PC-3 (cell line): Measurements from ENCODE around the gene PPFIBP2. TPM values are rescaled to one million over a fixed set of nuclear protein-coding genes. Genes with fewer than 3 reads are reported as not detected.
A peak's percentile ranks its signal among the peaks of the same experiment; 100 is the strongest.

ENCODE experiments used
- ATAC-seq: fragments of 200-7000 bp; cut with Tn5 transposase; 2 replicates; pipeline ENCODE4 v1.9.1; 2020; ENCODE audit warnings: mild to moderate bottlenecking, moderate library complexity
- BruUV-seq: library from RNA; stranded (reverse); fragments of 400-500 nt; replicated peaks from 2 replicates; lab custom pipeline; 2021; lab: Mats Ljungman, UMichigan
- CTCF ChIA-PET: fragments of 300-600 bp; sonication (Branson Sonifier 250); formaldehyde crosslinking; loops from one replicate; lab custom pipeline; 2022; ENCODE audit warnings: antibody characterized with exemption; lab: Charles Lee
- POLR2A ChIA-PET: fragments of 300-600 bp; sonication (Branson Sonifier 250); formaldehyde crosslinking; loops from one replicate; lab custom pipeline; 2022; ENCODE audit warnings: antibody characterized with exemption; ENCODE audit not compliant: unreplicated experiment; lab: Charles Lee
- DNase-seq: peaks from one replicate; pipeline ENCODE4 v3.0.0-alpha.2; 2015
- H2AFZ ChIP-seq: fragments of 300-600 bp; sonication (generic); 2 replicates; pipeline ENCODE4 v1.6.0; 2016; ENCODE audit warnings: antibody characterized with exemption, low read length
- H3F3A ChIP-seq: fragments of 300-600 bp; sonication (generic); one replicate; pipeline ENCODE4 v1.6.0; 2017; ENCODE audit warnings: antibody characterized with exemption, low read length, control low read depth, mild to moderate bottlenecking; ENCODE audit not compliant: unreplicated experiment
- H3K27ac ChIP-seq: fragments of 300-600 bp; sonication (generic); 2 replicates; pipeline ENCODE4 v1.5.1; 2016; ENCODE audit warnings: mild to moderate bottlenecking, low read length
- H3K27me3 ChIP-seq: fragments of 300-600 bp; sonication (generic); 2 replicates; pipeline ENCODE4 v1.6.1; 2016; ENCODE audit warnings: low read length, mixed read lengths
- H3K36me3 ChIP-seq: fragments of 300-600 bp; sonication (generic); 2 replicates; pipeline ENCODE4 v1.6.1; 2016; ENCODE audit warnings: low read depth, mixed run types, low read length, mixed read lengths
- H3K4me1 ChIP-seq: fragments of 300-600 bp; sonication (generic); 2 replicates; pipeline ENCODE4 v1.5.1; 2016; ENCODE audit warnings: low read length; ENCODE audit not compliant: insufficient read depth
- H3K4me2 ChIP-seq: fragments of 300-600 bp; sonication (generic); 2 replicates; pipeline ENCODE4 v1.6.0; 2016; ENCODE audit warnings: low read length
- H3K4me3 ChIP-seq: fragments of 300-600 bp; sonication (generic); 2 replicates; pipeline ENCODE4 v1.5.1; 2016; ENCODE audit warnings: mild to moderate bottlenecking, low read length, mixed read lengths
- H3K79me2 ChIP-seq: fragments of 300-600 bp; sonication (generic); 2 replicates; pipeline ENCODE4 v1.6.1; 2017; ENCODE audit warnings: low read length, mixed read lengths
- H3K9ac ChIP-seq: fragments of 300-600 bp; sonication (generic); 2 replicates; pipeline ENCODE4 v1.6.0; 2016; ENCODE audit warnings: mild to moderate bottlenecking, low read length
- H3K9me2 ChIP-seq: fragments of 300-600 bp; sonication (generic); replicated peaks from 2 replicates; pipeline ENCODE4 v1.6.1; 2016; ENCODE audit warnings: mixed run types, low read length, mixed read lengths
- H3K9me3 ChIP-seq: fragments of 300-600 bp; sonication (generic); 2 replicates; pipeline ENCODE4 v1.6.1; 2016; ENCODE audit warnings: low read length, mixed read lengths
- H4K20me1 ChIP-seq: fragments of 300-600 bp; sonication (generic); 2 replicates; pipeline ENCODE4 v1.6.1; 2016; ENCODE audit warnings: low read length, mixed read lengths
- CTCF ChIP-seq: fragments of 300-600 bp; sonication (generic); conservative IDR thresholded peaks from 2 replicates; pipeline ENCODE4 v1.5.1; 2017; ENCODE audit warnings: antibody characterized with exemption, low read depth, mild to moderate bottlenecking, low read length
- EZH2 ChIP-seq: fragments of 300-600 bp; sonication (generic); IDR thresholded peaks from one replicate; pipeline ENCODE4 v1.6.1; 2017; ENCODE audit warnings: antibody characterized with exemption, mild to moderate bottlenecking, low read length; ENCODE audit not compliant: unreplicated experiment
- EZH2phosphoT487 ChIP-seq: fragments of 300-600 bp; sonication (generic); IDR thresholded peaks from 2 replicates; pipeline ENCODE4 v1.6.1; 2018; ENCODE audit warnings: mild to moderate bottlenecking, antibody characterized with exemption, low read length, borderline replicate concordance
- intact Hi-C: fragments of 100-400 bp; cut with micrococcal nuclease; formaldehyde crosslinking; loops from 2 replicates; pipeline ENCODE4 v1.9.0; 2023
- total RNA-seq: library from RNA; depleted of rRNA; stranded (reverse); fragments of >200 nt; gene quantifications from 2 replicates; pipeline ENCODE4 v1.2.3, GENCODE V29; 2014

The PPFIBP2 gene
- total RNA-seq, 1 experiment from 2014 or later: 3.2 TPM

- DNase-seq: peak; percentile 25
- no peak overlapping the region for H3K4me2 ChIP-seq
Observed at GRCh38 chr11:7592711-7593110, 78.9 kb downstream of the PPFIBP2 start.

GRCh38 chr11:7593481-7593880 lies 79.7 kb downstream of the PPFIBP2 start:
- Histone ChIP-seq H2AFZ (no peak overlapping the region), H3K4me1 (peaks cover 13% of the 10 kb centered on the region), H3K4me2 (no peak overlapping the region), H3K79me2 (no peaks in the 10 kb centered on the region), H3K4me3 (no peak overlapping the region), H3K9me2 (no peaks in the 10 kb centered on the region), H3F3A (no peaks in the 10 kb centered on the region), H3K27ac (no peak overlapping the region), H3K9me3 (no peaks in the 10 kb centered on the region), H3K36me3 (no peaks in the 10 kb centered on the region), H3K9ac (no peak overlapping the region), H3K27me3 (no peaks in the 10 kb centered on the region), H4K20me1 (no peaks in the 10 kb centered on the region)
- ChIA-PET CTCF (no interaction called here), POLR2A (no interaction called here)
- ATAC-seq (no peak), DNase-seq (no peak)
- no TSS peak for BruUV-seq
- intact Hi-C loops: no loop called here
- TF ChIP-seq EZH2phosphoT487 (no peak), EZH2 (no peak), CTCF (no peak)

More at GRCh38 chr11:7592711-7593110, 78.9 kb downstream of the PPFIBP2 start:
- BruUV-seq: no TSS peak
- ATAC-seq: no peak
- H3F3A ChIP-seq: no peaks in the 10 kb centered on the region
- no peaks in the 10 kb centered on the region for H3K9me2 ChIP-seq
- H3K27me3 ChIP-seq: no peaks in the 10 kb centered on the region
- intact Hi-C loops: no loop called here
- no peak overlapping the region for H3K27ac ChIP-seq
- no peak overlapping the region for H3K9ac ChIP-seq
- no peaks in the 10 kb centered on the region for H3K9me3 ChIP-seq
- H2AFZ ChIP-seq: no peak overlapping the region
- no peaks in the 10 kb centered on the region for H3K79me2 ChIP-seq
- H4K20me1 ChIP-seq: no peaks in the 10 kb centered on the region
- ChIA-PET CTCF (no interaction called here), POLR2A (no interaction called here)
- peaks cover 8% of the 10 kb centered on the region for H3K4me1 ChIP-seq
- no peak for TF ChIP-seq EZH2
- no peak for TF ChIP-seq CTCF
- no peak for TF ChIP-seq EZH2phosphoT487
- no peak overlapping the region for H3K4me3 ChIP-seq
- no peaks in the 10 kb centered on the region for H3K36me3 ChIP-seq

- TF ChIP-seq EZH2phosphoT487: no peak
- no peak for TF ChIP-seq EZH2
- no peak for TF ChIP-seq CTCF
- no peaks in the 10 kb centered on the region for H3F3A ChIP-seq
- no TSS peak for BruUV-seq
- no peak overlapping the region for H3K9ac ChIP-seq
- H3K79me2 ChIP-seq: no peaks in the 10 kb centered on the region
- no peak overlapping the region for H3K27ac ChIP-seq
- no peak overlapping the region for H3K4me3 ChIP-seq
- no peak overlapping the region for H3K4me2 ChIP-seq
- H3K36me3 ChIP-seq: no peaks in the 10 kb centered on the region
- CTCF ChIA-PET: no interaction called here
- H3K4me1 ChIP-seq: peaks cover 28% of the 10 kb centered on the region
- no peaks in the 10 kb centered on the region for H3K9me3 ChIP-seq
- no peak for DNase-seq
- intact Hi-C loops: no loop called here
- H4K20me1 ChIP-seq: no peaks in the 10 kb centered on the region
- no peak overlapping the region for H2AFZ ChIP-seq
- H3K27me3 ChIP-seq: no peaks in the 10 kb centered on the region
- POLR2A ChIA-PET: no interaction called here
- no peak for ATAC-seq
- H3K9me2 ChIP-seq: no peaks in the 10 kb centered on the region
Observed at GRCh38 chr11:7595016-7595866, 81.4 kb downstream of the PPFIBP2 start.
